Measurements from ENCODE around the gene PCSK5.
"Not testable (repeated sequence)": the region's sequence is repeated elsewhere in the genome, so short reads cannot be mapped to it uniquely, and the experiment has no call there.

The PCSK5 gene

GRCh38 chr9:75890472-75891276 is at the start of gene PCSK5:
Gene PCSK5 (plus strand): TSS chr9:75890673. CDS start chr9:75891182, 509 bp downstream.
- DNase-seq = peak; percentile 83

GRCh38 chr9:75844321-75844720 is 46.2 kb upstream of the PCSK5 start:
- DNase-seq = no peak

GRCh38 chr9:75845806-75846205 is 44.7 kb upstream of the PCSK5 start:
- no peak for DNase-seq

GRCh38 chr9:75847085-75847484 is 43.4 kb upstream of the PCSK5 start:
- no peak for DNase-seq

- DNase-seq = no peak
Measured at GRCh38 chr9:75850459-75851200, 39.8 kb upstream of the PCSK5 start.

GRCh38 chr9:75851917-75852316 is 38.6 kb upstream of the PCSK5 start:
- DNase-seq = no peak

- no peak for DNase-seq
Measured at GRCh38 chr9:75852746-75853145, 37.7 kb upstream of the PCSK5 start.

- DNase-seq = peak; percentile 9
Measured at GRCh38 chr9:75855509-75855908, 35.0 kb upstream of the PCSK5 start.

- no peak for DNase-seq
Measured at GRCh38 chr9:75858497-75859092, 31.9 kb upstream of the PCSK5 start.

GRCh38 chr9:75864266-75864665 is 26.2 kb upstream of the PCSK5 start:
- DNase-seq = no peak

GRCh38 chr9:75866273-75866871 is 24.1 kb upstream of the PCSK5 start:
- peak; percentile 24 for DNase-seq

GRCh38 chr9:75868526-75868925 is 21.9 kb upstream of the PCSK5 start:
- DNase-seq = not testable (repeated sequence)

- no peak for DNase-seq
Measured at GRCh38 chr9:75869236-75869635, 21.2 kb upstream of the PCSK5 start.

GRCh38 chr9:75870450-75870849 is 20.0 kb upstream of the PCSK5 start:
- no peak for DNase-seq

GRCh38 chr9:75871624-75872023 is 18.8 kb upstream of the PCSK5 start:
- DNase-seq = no peak

- DNase-seq = no peak
Measured at GRCh38 chr9:75873712-75874111, 16.8 kb upstream of the PCSK5 start.

- DNase-seq = no peak
Measured at GRCh38 chr9:75876999-75877640, 13.4 kb upstream of the PCSK5 start.

- no peak for DNase-seq
Measured at GRCh38 chr9:75878488-75878860, 12.0 kb upstream of the PCSK5 start.

- DNase-seq = peak; percentile 11
Measured at GRCh38 chr9:75880618-75881017, 9.9 kb upstream of the PCSK5 start.

GRCh38 chr9:75881761-75882160 is 8.7 kb upstream of the PCSK5 start:
- DNase-seq = no peak

- no peak for DNase-seq
Measured at GRCh38 chr9:75885652-75886051, 4.8 kb upstream of the PCSK5 start.

GRCh38 chr9:75889577-75889976 is 896 bp upstream of the PCSK5 start:
- DNase-seq = no peak

- DNase-seq = peak; percentile 17
Measured at GRCh38 chr9:75889977-75890471, 449 bp upstream of the PCSK5 start.

Measured in HCEC 1CT (cell line).